ENCODE measurements around the gene FHIT. TPM values are rescaled to one million over a fixed set of nuclear protein-coding genes. Genes with fewer than 3 reads are reported as not detected.

The FHIT gene
- total RNA-seq, 4 donors from 2014 or later = 7.5 to 20.1 (median 13.5) TPM

GRCh38 chr3:60000311-60001105, 1250.7 kb downstream of the FHIT start:
- H3K4me1 ChIP-seq = no peaks in the 10 kb centered on the region
- in situ Hi-C loops (cut with MboI; ENCODE audit: low pct_ligation_motif_present in 1 of 4, low pct_unique_long_range_greater_than_20kb in 1 of 4, low sequenced_read_pairs in 3 of 4) = no loop called here
- TF ChIP-seq EP300 (IDR thresholded peaks at IDR 0.05; ENCODE audit: low read depth) = no peak
- TF ChIP-seq POLR2AphosphoS5 (IDR thresholded peaks at IDR 0.05) = no peak
- TF ChIP-seq POLR2A (IDR thresholded peaks at IDR 0.05) = no peak
- TF ChIP-seq, protein P1, sequence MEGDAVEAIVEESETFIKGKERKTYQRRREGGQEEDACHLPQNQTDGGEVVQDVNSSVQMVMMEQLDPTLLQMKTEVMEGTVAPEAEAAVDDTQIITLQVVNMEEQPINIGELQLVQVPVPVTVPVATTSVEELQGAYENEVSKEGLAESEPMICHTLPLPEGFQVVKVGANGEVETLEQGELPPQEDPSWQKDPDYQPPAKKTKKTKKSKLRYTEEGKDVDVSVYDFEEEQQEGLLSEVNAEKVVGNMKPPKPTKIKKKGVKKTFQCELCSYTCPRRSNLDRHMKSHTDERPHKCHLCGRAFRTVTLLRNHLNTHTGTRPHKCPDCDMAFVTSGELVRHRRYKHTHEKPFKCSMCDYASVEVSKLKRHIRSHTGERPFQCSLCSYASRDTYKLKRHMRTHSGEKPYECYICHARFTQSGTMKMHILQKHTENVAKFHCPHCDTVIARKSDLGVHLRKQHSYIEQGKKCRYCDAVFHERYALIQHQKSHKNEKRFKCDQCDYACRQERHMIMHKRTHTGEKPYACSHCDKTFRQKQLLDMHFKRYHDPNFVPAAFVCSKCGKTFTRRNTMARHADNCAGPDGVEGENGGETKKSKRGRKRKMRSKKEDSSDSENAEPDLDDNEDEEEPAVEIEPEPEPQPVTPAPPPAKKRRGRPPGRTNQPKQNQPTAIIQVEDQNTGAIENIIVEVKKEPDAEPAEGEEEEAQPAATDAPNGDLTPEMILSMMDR (IDR thresholded peaks at IDR 0.05) = no peak
- no peaks in the 10 kb centered on the region for H3K27me3 ChIP-seq
- no peaks in the 10 kb centered on the region for H3K36me3 ChIP-seq
- H3K27ac ChIP-seq = no peak overlapping the region
- H3K9me3 ChIP-seq = no peaks in the 10 kb centered on the region
- WGBS, 2 donors (ENCODE audit: low coverage in 1 of 2) = 94 to 96% methylated on average over 6 of the region's 6 CpGs
- intact Hi-C loops (cut with DNase I; ENCODE audit: low total_unique reads) = no loop called here
- DNase-seq = no peak
- no peak overlapping the region for H3K4me3 ChIP-seq

GRCh38 chr3:59998058-59998457, 1253.2 kb downstream of the FHIT start:
- intact Hi-C loops (cut with DNase I; ENCODE audit: low total_unique reads) (no loop called here), in situ Hi-C loops (cut with MboI; ENCODE audit: low pct_ligation_motif_present in 1 of 4, low pct_unique_long_range_greater_than_20kb in 1 of 4, low sequenced_read_pairs in 3 of 4) (no loop called here)
- Histone ChIP-seq H3K4me1 (no peaks in the 10 kb centered on the region), H3K9me3 (no peaks in the 10 kb centered on the region), H3K4me3 (no peak overlapping the region), H3K27ac (no peak overlapping the region), H3K36me3 (no peaks in the 10 kb centered on the region), H3K27me3 (no peaks in the 10 kb centered on the region)
- 88 to 93% methylated on average over 4 to 6 of the region's 6 CpGs for WGBS, 2 donors (ENCODE audit: low coverage in 1 of 2)
- TF ChIP-seq, protein P1 (IDR thresholded peaks at IDR 0.05) = no peak
- TF ChIP-seq POLR2AphosphoS5 (IDR thresholded peaks at IDR 0.05) (no peak), POLR2A (IDR thresholded peaks at IDR 0.05) (no peak), EP300 (IDR thresholded peaks at IDR 0.05; ENCODE audit: low read depth) (no peak)
- DNase-seq = no peak

GRCh38 chr3:59997583-59997982, 1253.7 kb downstream of the FHIT start:
- Histone ChIP-seq H3K9me3 (no peaks in the 10 kb centered on the region), H3K4me3 (no peak overlapping the region), H3K27ac (no peak overlapping the region), H3K36me3 (no peaks in the 10 kb centered on the region), H3K4me1 (no peaks in the 10 kb centered on the region), H3K27me3 (no peaks in the 10 kb centered on the region)
- intact Hi-C loops (cut with DNase I; ENCODE audit: low total_unique reads) (no loop called here), in situ Hi-C loops (cut with MboI; ENCODE audit: low pct_ligation_motif_present in 1 of 4, low pct_unique_long_range_greater_than_20kb in 1 of 4, low sequenced_read_pairs in 3 of 4) (no loop called here)
- DNase-seq = no peak
- WGBS, 2 donors (ENCODE audit: low coverage in 1 of 2) = 94 to 100% methylated on average over 1 of the region's 1 CpG
- no peak for TF ChIP-seq EP300 (IDR thresholded peaks at IDR 0.05; ENCODE audit: low read depth)
- TF ChIP-seq, protein P1 (IDR thresholded peaks at IDR 0.05) = no peak
- no peak for TF ChIP-seq POLR2A (IDR thresholded peaks at IDR 0.05)
- TF ChIP-seq POLR2AphosphoS5 (IDR thresholded peaks at IDR 0.05) = no peak

DNA sequence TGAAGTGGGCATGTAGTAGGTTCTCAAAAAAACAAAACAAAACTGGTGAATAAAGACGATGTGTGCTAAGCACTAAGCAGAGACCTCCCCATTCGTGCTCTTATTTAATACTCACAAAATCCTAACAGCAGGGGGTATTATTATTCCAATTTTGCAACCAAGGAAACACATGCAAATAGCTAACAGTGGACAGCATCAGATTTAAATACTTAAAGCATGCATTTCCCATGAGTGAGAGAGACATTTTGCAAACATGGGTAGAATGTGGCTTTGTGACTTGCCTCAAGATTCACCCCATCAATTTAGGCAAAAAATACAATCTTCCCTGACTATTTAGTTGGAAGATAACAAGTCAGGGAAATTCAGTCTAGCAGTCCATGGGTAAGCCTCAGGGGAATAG, 1255.2 kb downstream of the FHIT start:
- no peak for DNase-seq
- Histone ChIP-seq H3K36me3 (no peaks in the 10 kb centered on the region), H3K27me3 (no peaks in the 10 kb centered on the region), H3K4me3 (no peak overlapping the region), H3K4me1 (no peaks in the 10 kb centered on the region), H3K27ac (no peak overlapping the region), H3K9me3 (no peaks in the 10 kb centered on the region)
- intact Hi-C loops (cut with DNase I; ENCODE audit: low total_unique reads) (no loop called here), in situ Hi-C loops (cut with MboI; ENCODE audit: low pct_ligation_motif_present in 1 of 4, low pct_unique_long_range_greater_than_20kb in 1 of 4, low sequenced_read_pairs in 3 of 4) (no loop called here)
- WGBS, 2 donors (ENCODE audit: low coverage in 1 of 2) = 75 to 85% methylated on average over 2 of the region's 2 CpGs
- no peak for TF ChIP-seq POLR2A (IDR thresholded peaks at IDR 0.05)
- no peak for TF ChIP-seq POLR2AphosphoS5 (IDR thresholded peaks at IDR 0.05)
- TF ChIP-seq, protein P1 (IDR thresholded peaks at IDR 0.05) = no peak
- TF ChIP-seq EP300 (IDR thresholded peaks at IDR 0.05; ENCODE audit: low read depth) = no peak

Measured in transverse colon (tissue), 4 donors.